Fibroblast of peridontal ligament (primary cell): ENCODE measurements around the gene SORBS1.

ENCODE experiments used
- DNase-seq: peaks from one replicate; pipeline ENCODE4 v3.0.0-alpha.2; 2010; ENCODE audit errors: extremely low read depth

The SORBS1 gene

GRCh38 chr10:95414016-95414830 lies 146.9 kb downstream of the SORBS1 start:
- DNase-seq, result no peak

GRCh38 chr10:95413588-95413987 lies 147.6 kb downstream of the SORBS1 start:
- no peak for DNase-seq

- DNase-seq, result no peak
Measured at GRCh38 chr10:95411635-95412034, 149.5 kb downstream of the SORBS1 start.

- no peak for DNase-seq
Measured at GRCh38 chr10:95408983-95409873, 151.9 kb downstream of the SORBS1 start.

GRCh38 chr10:95408148-95408960 lies 152.8 kb downstream of the SORBS1 start:
- no peak for DNase-seq

- no peak for DNase-seq
Measured at GRCh38 chr10:95407546-95407945, 153.6 kb downstream of the SORBS1 start.

- DNase-seq, result no peak
Measured at GRCh38 chr10:95406651-95407280, 154.4 kb downstream of the SORBS1 start.

GRCh38 chr10:95405655-95406054 lies 155.5 kb downstream of the SORBS1 start:
- DNase-seq, result no peak

GRCh38 chr10:95404864-95405263 lies 156.3 kb downstream of the SORBS1 start:
- no peak for DNase-seq

- no peak for DNase-seq
Measured at GRCh38 chr10:95404462-95404858, 156.7 kb downstream of the SORBS1 start.

- DNase-seq, result no peak
Measured at GRCh38 chr10:95403700-95404461, 157.3 kb downstream of the SORBS1 start.

- no peak for DNase-seq
Measured at GRCh38 chr10:95401704-95402469, 159.3 kb downstream of the SORBS1 start.

GRCh38 chr10:95400787-95401186 lies 160.4 kb downstream of the SORBS1 start:
- DNase-seq, result no peak

GRCh38 chr10:95399183-95399582 lies 162.0 kb downstream of the SORBS1 start:
- DNase-seq, result no peak

GRCh38 chr10:95397747-95398146 lies 163.4 kb downstream of the SORBS1 start:
- no peak for DNase-seq

GRCh38 chr10:95395947-95396449 lies 165.2 kb downstream of the SORBS1 start:
- no peak for DNase-seq

- no peak for DNase-seq
Measured at GRCh38 chr10:95394161-95394880, 166.8 kb downstream of the SORBS1 start.

GRCh38 chr10:95392681-95393164 lies 168.4 kb downstream of the SORBS1 start:
- no peak for DNase-seq

GRCh38 chr10:95392217-95392584 lies 169.0 kb downstream of the SORBS1 start:
- no peak for DNase-seq
